ENCODE data around the gene RBM17. TPM values are rescaled to one million over a fixed set of nuclear protein-coding genes. Genes with fewer than 3 reads are reported as not detected.

RBM17 gene
- total RNA-seq, 4 donors from 2014 or later: 64.3 to 93.3 (median 81.7) TPM

DNA sequence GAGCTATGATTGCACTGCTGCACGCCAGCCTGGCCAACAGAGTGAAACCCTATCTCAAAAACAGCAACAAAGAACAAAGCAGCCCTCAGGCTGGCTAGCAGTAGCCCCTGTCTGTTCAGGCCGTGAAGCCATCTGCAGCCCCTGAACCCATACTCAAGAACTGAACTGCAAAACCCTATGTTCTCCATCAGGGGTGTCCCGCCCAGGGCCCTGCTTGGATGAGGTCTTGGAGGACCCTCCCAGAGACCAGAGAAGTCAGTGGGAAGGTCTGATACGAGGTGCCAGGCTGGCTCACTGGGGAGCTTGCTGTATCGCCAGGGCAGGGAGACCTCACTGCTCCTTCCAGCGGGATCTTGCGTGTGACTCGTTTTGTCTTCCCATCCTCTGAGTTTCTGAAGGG, 39.3 kb downstream of the RBM17 start:
- intact Hi-C loops (cut with DNase I): no loop called here
- TF ChIP-seq POLR2A (IDR thresholded peaks at IDR 0.05): no peak
- TF ChIP-seq, protein P1, sequence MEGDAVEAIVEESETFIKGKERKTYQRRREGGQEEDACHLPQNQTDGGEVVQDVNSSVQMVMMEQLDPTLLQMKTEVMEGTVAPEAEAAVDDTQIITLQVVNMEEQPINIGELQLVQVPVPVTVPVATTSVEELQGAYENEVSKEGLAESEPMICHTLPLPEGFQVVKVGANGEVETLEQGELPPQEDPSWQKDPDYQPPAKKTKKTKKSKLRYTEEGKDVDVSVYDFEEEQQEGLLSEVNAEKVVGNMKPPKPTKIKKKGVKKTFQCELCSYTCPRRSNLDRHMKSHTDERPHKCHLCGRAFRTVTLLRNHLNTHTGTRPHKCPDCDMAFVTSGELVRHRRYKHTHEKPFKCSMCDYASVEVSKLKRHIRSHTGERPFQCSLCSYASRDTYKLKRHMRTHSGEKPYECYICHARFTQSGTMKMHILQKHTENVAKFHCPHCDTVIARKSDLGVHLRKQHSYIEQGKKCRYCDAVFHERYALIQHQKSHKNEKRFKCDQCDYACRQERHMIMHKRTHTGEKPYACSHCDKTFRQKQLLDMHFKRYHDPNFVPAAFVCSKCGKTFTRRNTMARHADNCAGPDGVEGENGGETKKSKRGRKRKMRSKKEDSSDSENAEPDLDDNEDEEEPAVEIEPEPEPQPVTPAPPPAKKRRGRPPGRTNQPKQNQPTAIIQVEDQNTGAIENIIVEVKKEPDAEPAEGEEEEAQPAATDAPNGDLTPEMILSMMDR (IDR thresholded peaks at IDR 0.05): no peak
- H3K4me1 ChIP-seq: peaks cover 0 to 11% of the 10 kb centered on the region in 2 donors
- no peak overlapping the region for H3K27ac ChIP-seq
- no peak for DNase-seq
- H3K36me3 ChIP-seq: no peaks in the 10 kb centered on the region
- no peaks in the 10 kb centered on the region for H3K9me3 ChIP-seq
- H3K4me3 ChIP-seq (replicated peaks in 1 of 3): no peak overlapping the region
- 77 to 90% methylated on average over 4 to 6 of the region's 8 CpGs for WGBS, 2 donors
- no peaks in the 10 kb centered on the region for H3K27me3 ChIP-seq

DNA sequence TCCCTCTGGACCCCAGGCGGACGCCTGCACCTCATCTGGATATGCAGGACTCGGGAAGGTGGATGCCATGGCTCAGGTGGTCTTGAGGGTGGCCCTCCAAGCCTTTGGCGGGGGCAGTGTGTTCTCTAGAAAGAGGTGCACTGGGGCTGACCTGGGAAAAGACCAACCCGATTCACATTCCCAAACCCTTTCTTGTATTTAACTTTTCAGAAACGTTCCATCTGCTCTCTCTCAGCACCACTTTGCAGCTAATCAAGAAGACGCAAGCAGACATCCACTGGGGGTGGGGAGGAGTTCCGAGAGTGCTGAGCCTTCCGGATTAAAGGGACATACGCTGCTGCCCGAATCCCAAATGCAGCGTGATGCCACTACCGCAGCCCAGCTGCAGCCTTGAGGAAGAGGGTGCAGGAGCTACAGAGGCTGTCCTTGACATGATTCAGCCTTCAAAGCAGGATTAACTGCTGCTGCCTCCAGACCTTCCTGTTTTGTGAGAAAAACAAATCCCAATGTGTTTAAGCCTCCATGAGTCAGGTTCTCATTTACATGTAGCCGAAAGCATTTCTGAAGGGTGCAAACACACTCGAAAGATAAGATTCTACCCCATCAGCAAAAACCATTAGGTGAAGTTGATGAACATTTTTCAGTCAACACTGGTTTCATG, 39.9 kb downstream of the RBM17 start:
- no peaks in the 10 kb centered on the region for H3K9me3 ChIP-seq
- TF ChIP-seq, protein P1 (IDR thresholded peaks at IDR 0.05): no peak
- no peak for TF ChIP-seq POLR2A (IDR thresholded peaks at IDR 0.05)
- intact Hi-C loops (cut with DNase I): no loop called here
- no peak overlapping the region for H3K4me3 ChIP-seq (replicated peaks in 1 of 3)
- DNase-seq: no peak
- no peaks in the 10 kb centered on the region for H3K27me3 ChIP-seq
- WGBS, 2 donors: 44 to 45% methylated on average over 15 of the region's 15 CpGs
- H3K4me1 ChIP-seq: peaks cover 0 to 11% of the 10 kb centered on the region in 2 donors
- no peaks in the 10 kb centered on the region for H3K36me3 ChIP-seq
- no peak overlapping the region for H3K27ac ChIP-seq

DNA sequence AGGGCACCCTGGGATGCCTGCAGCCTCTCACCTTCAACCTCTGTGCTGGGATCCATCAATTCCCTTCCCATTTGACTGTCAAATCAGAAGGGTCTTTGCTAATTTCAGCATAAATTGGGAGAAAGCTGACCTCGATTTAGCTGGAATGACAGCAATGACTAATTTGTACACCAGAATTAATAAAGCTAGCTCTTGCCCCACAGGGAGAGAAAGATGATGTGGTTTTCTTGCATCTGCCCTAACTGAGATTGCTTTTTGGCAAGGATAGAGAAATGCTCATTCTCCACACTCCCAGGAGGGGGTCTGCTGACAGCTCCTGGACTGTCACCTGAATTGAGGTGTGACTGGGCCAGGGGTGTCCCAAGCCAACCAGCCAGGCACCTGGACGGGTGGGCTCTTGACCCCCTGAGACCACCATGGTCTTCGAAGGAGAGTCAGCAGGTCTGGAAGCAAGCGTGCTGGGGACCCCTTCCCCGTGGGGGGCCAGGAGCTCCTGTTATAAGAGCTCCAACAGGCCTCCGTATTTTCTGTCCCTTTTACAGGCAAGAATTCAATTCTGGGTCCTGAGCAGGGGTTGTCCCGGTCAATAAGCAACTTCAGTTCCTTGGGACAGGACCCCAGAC, 42.1 kb downstream of the RBM17 start:
- no peaks in the 10 kb centered on the region for H3K27me3 ChIP-seq
- TF ChIP-seq POLR2A (IDR thresholded peaks at IDR 0.05): no peak
- TF ChIP-seq, protein P1 (IDR thresholded peaks at IDR 0.05): no peak
- WGBS, 2 donors: 74 to 77% methylated on average over 7 of the region's 7 CpGs
- no peak overlapping the region for H3K4me3 ChIP-seq (replicated peaks in 1 of 3)
- no peaks in the 10 kb centered on the region for H3K4me1 ChIP-seq
- DNase-seq: no peak
- intact Hi-C loops (cut with DNase I): no loop called here
- no peaks in the 10 kb centered on the region for H3K36me3 ChIP-seq
- H3K9me3 ChIP-seq: no peaks in the 10 kb centered on the region
- no peak overlapping the region for H3K27ac ChIP-seq

DNA sequence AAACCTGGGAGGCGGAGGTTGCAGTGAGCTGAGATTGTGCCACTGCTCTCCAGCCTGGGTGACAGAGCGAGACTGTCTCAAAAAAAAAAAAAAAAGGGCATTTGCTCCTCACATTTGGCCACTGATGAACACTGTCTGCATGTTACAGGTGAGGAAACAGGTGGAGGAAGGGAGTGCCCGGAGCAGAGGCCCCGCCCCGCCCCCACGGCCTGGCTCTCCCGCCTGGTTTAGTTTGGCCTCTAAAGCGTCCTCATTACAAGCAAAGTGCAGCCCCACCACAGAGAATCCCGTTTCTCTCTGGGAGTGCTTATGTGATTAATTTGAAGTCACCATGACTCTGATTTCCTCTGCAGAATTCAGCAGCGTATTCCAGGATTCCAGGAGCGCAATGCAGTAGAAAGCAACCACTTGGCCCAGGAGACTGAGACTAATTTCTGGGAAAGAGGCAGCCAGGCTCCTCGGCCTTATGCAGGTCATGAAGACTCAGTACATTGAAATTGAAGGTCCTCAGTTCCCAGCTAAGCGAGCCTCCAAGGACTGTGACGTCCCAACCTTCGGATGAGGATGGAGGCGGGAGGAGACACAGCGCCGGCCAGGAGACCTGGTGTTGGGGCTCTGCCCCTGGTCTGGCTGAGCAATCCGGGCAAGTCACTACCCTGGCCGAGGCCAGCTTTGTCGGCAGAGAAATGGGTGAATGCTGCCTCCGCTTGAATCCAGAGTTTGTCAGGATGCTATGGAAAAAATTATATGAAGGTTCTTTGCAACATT, 44.7 kb downstream of the RBM17 start:
- intact Hi-C loops (cut with DNase I): no loop called here
- no peak for DNase-seq
- Histone ChIP-seq H3K9me3 (no peaks in the 10 kb centered on the region), H3K4me1 (no peaks in the 10 kb centered on the region), H3K36me3 (no peaks in the 10 kb centered on the region), H3K4me3 (replicated peaks in 1 of 3) (no peak overlapping the region), H3K27me3 (no peaks in the 10 kb centered on the region), H3K27ac (no peak overlapping the region)
- TF ChIP-seq, protein P1 (IDR thresholded peaks at IDR 0.05): no peak
- no peak for TF ChIP-seq POLR2A (IDR thresholded peaks at IDR 0.05)
- WGBS, 2 donors: 80 to 87% methylated on average over 22 of the region's 22 CpGs

Data from thyroid gland (tissue), 4 donors.